GM18505 (cell line): Measurements from ENCODE around the gene RNF111.

Source experiments
- ATAC-seq: cut with Tn5 transposase; IDR thresholded peaks from one replicate; pipeline ENCODE4 v1.9.1; 2021; ENCODE audit not compliant: unreplicated experiment
- POLR2A ChIP-seq: IDR thresholded peaks from 4 replicates; pipeline ENCODE4 v1.6.1; 2011; ENCODE audit warnings: borderline replicate concordance; ENCODE audit not compliant: insufficient read depth, insufficient read length; ENCODE audit errors: extremely low read depth

RNF111 gene

GRCh38 chr15:59011262-59011952, 23.9 kb downstream of the RNF111 start:
- TF ChIP-seq POLR2A, result no peak
- no peak for ATAC-seq

GRCh38 chr15:59013246-59013873, 25.9 kb downstream of the RNF111 start:
- ATAC-seq, result no peak
- no peak for TF ChIP-seq POLR2A

GRCh38 chr15:59014068-59014467, 26.6 kb downstream of the RNF111 start:
- TF ChIP-seq POLR2A, result no peak
- ATAC-seq, result no peak

GRCh38 chr15:59017449-59017848, 30.0 kb downstream of the RNF111 start:
- TF ChIP-seq POLR2A, result no peak
- no peak for ATAC-seq

GRCh38 chr15:59018833-59019232, 31.4 kb downstream of the RNF111 start:
- no peak for ATAC-seq
- TF ChIP-seq POLR2A, result no peak

- ATAC-seq, result no peak
- TF ChIP-seq POLR2A, result no peak
Measured at GRCh38 chr15:59020322-59020721, 32.9 kb downstream of the RNF111 start.

GRCh38 chr15:59022188-59022587, 34.7 kb downstream of the RNF111 start:
- no peak for ATAC-seq
- no peak for TF ChIP-seq POLR2A

GRCh38 chr15:59026207-59026606, 38.7 kb downstream of the RNF111 start:
- no peak for TF ChIP-seq POLR2A
- no peak for ATAC-seq

- no peak for ATAC-seq
- TF ChIP-seq POLR2A, result no peak
Measured at GRCh38 chr15:59028387-59028955, 41.0 kb downstream of the RNF111 start.

- no peak for TF ChIP-seq POLR2A
- no peak for ATAC-seq
Measured at GRCh38 chr15:59029554-59029953, 42.1 kb downstream of the RNF111 start.

- ATAC-seq, result no peak
- no peak for TF ChIP-seq POLR2A
Measured at GRCh38 chr15:59035201-59035600, 47.7 kb downstream of the RNF111 start.

- no peak for ATAC-seq
- no peak for TF ChIP-seq POLR2A
Measured at GRCh38 chr15:59039225-59039624, 51.8 kb downstream of the RNF111 start.

- no peak for ATAC-seq
- no peak for TF ChIP-seq POLR2A
Measured at GRCh38 chr15:59042041-59042440, 54.6 kb downstream of the RNF111 start.

GRCh38 chr15:59048897-59049296, 61.4 kb downstream of the RNF111 start:
- no peak for TF ChIP-seq POLR2A
- ATAC-seq, result no peak
